H1 (cell line): Measurements from ENCODE around the gene STAC2. TPM values are rescaled to one million over a fixed set of nuclear protein-coding genes. Genes with fewer than 3 reads are reported as not detected.

Experiments
- CHD2 ChIP-seq: IDR thresholded peaks from 2 replicates; pipeline ENCODE4 v1.6.1; 2012; ENCODE audit warnings: low read length, improper control_type of control experiment
- polyA plus RNA-seq, 7 experiments: library from polyadenylated mRNA; depleted of rRNA in 3 of 7; stranded (reverse) in 5 of 7; unstranded in 2 of 7; fragments of >200 nt in 5 of 7; fragments of 200-250 nt in 2 of 7; gene quantifications; 1 replicate in 5 of 7; 2 replicates in 1 of 7; 4 replicates in 1 of 7; pipeline versions ENCODE4 v1.2.1 to v1.2.3, GENCODE V29; 2011 to 2013; ENCODE audit warnings: missing spikeins in 2 of 7, mixed read lengths in 2 of 7
- total RNA-seq: library from RNA; stranded (reverse); fragmentation: NEBNext Ultra II Directional; extraction: Animal tissue kit (Norgen Biotek cat#: 25700); gene quantifications from 2 replicates; pipeline ENCODE4 v1.2.1, GENCODE V29; 2021
- TF ChIP-seq, protein P1 (sequence below): fragments of 300-600 bp; sonication (generic); IDR thresholded peaks from 2 replicates; pipeline ENCODE4 v1.7.1; 2012; ENCODE audit warnings: low read length, moderate library complexity, mild to moderate bottlenecking, inconsistent platforms; ENCODE audit not compliant: insufficient replicate concordance

STAC2 gene
- total and polyA plus RNA-seq, 2 of the 8 experiments (the other 6 are each of a cell fraction or from before 2014, with no cell fraction given) = 1.5 to 6.0 TPM

DNA sequence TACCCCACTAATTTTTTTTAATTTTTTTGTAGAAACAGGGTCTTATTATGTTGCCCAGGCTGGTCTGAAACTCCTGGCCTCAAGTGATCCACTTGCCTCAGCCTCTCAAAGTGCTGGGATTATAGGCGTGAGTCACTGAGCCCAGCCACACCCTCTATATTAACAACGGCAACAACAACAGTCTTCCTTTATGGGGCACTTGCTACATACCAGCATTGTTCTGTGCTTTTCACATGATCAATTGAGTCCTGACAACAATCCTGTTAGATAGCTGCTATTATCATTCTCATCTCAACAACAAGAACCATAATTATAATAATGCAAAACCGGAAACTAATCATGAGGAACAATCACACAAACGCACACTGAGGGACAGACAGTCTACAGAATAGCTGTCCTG, 47.2 kb downstream of the STAC2 start (continued):
- TF ChIP-seq, protein P1, sequence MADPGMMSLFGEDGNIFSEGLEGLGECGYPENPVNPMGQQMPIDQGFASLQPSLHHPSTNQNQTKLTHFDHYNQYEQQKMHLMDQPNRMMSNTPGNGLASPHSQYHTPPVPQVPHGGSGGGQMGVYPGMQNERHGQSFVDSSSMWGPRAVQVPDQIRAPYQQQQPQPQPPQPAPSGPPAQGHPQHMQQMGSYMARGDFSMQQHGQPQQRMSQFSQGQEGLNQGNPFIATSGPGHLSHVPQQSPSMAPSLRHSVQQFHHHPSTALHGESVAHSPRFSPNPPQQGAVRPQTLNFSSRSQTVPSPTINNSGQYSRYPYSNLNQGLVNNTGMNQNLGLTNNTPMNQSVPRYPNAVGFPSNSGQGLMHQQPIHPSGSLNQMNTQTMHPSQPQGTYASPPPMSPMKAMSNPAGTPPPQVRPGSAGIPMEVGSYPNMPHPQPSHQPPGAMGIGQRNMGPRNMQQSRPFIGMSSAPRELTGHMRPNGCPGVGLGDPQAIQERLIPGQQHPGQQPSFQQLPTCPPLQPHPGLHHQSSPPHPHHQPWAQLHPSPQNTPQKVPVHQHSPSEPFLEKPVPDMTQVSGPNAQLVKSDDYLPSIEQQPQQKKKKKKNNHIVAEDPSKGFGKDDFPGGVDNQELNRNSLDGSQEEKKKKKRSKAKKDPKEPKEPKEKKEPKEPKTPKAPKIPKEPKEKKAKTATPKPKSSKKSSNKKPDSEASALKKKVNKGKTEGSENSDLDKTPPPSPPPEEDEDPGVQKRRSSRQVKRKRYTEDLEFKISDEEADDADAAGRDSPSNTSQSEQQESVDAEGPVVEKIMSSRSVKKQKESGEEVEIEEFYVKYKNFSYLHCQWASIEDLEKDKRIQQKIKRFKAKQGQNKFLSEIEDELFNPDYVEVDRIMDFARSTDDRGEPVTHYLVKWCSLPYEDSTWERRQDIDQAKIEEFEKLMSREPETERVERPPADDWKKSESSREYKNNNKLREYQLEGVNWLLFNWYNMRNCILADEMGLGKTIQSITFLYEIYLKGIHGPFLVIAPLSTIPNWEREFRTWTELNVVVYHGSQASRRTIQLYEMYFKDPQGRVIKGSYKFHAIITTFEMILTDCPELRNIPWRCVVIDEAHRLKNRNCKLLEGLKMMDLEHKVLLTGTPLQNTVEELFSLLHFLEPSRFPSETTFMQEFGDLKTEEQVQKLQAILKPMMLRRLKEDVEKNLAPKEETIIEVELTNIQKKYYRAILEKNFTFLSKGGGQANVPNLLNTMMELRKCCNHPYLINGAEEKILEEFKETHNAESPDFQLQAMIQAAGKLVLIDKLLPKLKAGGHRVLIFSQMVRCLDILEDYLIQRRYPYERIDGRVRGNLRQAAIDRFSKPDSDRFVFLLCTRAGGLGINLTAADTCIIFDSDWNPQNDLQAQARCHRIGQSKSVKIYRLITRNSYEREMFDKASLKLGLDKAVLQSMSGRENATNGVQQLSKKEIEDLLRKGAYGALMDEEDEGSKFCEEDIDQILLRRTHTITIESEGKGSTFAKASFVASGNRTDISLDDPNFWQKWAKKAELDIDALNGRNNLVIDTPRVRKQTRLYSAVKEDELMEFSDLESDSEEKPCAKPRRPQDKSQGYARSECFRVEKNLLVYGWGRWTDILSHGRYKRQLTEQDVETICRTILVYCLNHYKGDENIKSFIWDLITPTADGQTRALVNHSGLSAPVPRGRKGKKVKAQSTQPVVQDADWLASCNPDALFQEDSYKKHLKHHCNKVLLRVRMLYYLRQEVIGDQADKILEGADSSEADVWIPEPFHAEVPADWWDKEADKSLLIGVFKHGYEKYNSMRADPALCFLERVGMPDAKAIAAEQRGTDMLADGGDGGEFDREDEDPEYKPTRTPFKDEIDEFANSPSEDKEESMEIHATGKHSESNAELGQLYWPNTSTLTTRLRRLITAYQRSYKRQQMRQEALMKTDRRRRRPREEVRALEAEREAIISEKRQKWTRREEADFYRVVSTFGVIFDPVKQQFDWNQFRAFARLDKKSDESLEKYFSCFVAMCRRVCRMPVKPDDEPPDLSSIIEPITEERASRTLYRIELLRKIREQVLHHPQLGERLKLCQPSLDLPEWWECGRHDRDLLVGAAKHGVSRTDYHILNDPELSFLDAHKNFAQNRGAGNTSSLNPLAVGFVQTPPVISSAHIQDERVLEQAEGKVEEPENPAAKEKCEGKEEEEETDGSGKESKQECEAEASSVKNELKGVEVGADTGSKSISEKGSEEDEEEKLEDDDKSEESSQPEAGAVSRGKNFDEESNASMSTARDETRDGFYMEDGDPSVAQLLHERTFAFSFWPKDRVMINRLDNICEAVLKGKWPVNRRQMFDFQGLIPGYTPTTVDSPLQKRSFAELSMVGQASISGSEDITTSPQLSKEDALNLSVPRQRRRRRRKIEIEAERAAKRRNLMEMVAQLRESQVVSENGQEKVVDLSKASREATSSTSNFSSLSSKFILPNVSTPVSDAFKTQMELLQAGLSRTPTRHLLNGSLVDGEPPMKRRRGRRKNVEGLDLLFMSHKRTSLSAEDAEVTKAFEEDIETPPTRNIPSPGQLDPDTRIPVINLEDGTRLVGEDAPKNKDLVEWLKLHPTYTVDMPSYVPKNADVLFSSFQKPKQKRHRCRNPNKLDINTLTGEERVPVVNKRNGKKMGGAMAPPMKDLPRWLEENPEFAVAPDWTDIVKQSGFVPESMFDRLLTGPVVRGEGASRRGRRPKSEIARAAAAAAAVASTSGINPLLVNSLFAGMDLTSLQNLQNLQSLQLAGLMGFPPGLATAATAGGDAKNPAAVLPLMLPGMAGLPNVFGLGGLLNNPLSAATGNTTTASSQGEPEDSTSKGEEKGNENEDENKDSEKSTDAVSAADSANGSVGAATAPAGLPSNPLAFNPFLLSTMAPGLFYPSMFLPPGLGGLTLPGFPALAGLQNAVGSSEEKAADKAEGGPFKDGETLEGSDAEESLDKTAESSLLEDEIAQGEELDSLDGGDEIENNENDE = no peak
- TF ChIP-seq CHD2 = no peak
- TF ChIP-seq, all 59 proteins: peak for 0
